Measurements from ENCODE around the gene SKIC2. TPM values are rescaled to one million over a fixed set of nuclear protein-coding genes. Genes with fewer than 3 reads are reported as not detected.

Gene SKIC2
- total RNA-seq, 2 experiments from 2014 or later: 88.2 to 93.2 TPM

- Mint-ChIP-seq H3K9me3 (ENCODE audit: low read depth) (no peaks in the 10 kb centered on the region), H3K36me3 (peaks cover 13% of the 10 kb centered on the region), H3K4me1 (peaks cover 4% of the 10 kb centered on the region), H3K4me3 (no peak overlapping the region), H3K27ac (no peak overlapping the region), H3K27me3 (peaks cover 10% of the 10 kb centered on the region)
- CTCF ChIA-PET: interaction anchor here (0.6 kb wide), 1 partner anchor 74 kb away, joined by 3 read pairs; no protein-coding TSS in a partner anchor
- no peak for DNase-seq
- no peak for ATAC-seq
Observed at GRCh38 chr6:31948753-31949413, 10.1 kb upstream of the SKIC2 start.

GRCh38 chr6:31949926-31950548 lies 8.9 kb upstream of the SKIC2 start:
- Mint-ChIP-seq H3K27me3 (peaks cover 6% of the 10 kb centered on the region), H3K4me1 (peaks cover 4% of the 10 kb centered on the region), H3K9me3 (ENCODE audit: low read depth) (no peaks in the 10 kb centered on the region), H3K27ac (no peak overlapping the region), H3K36me3 (peaks cover 22% of the 10 kb centered on the region), H3K4me3 (no peak overlapping the region)
- CTCF ChIA-PET: interaction anchor here (0.6 to 1.5 kb wide), 2 partner anchors 23 to 269 kb away, joined by 3 to 5 read pairs; partner anchors contain the start of gene LY6G5C
- DNase-seq (no peak), ATAC-seq (no peak)

- peak; percentile 63 for ATAC-seq
- H3K27me3 Mint-ChIP-seq: no peaks in the 10 kb centered on the region
Observed at GRCh38 chr6:31952140-31952805, 6.7 kb upstream of the SKIC2 start.

GRCh38 chr6:31952890-31953289 lies 6.1 kb upstream of the SKIC2 start:
- ATAC-seq (no peak), DNase-seq (no peak)
- H3K36me3 Mint-ChIP-seq: peaks cover 31% of the 10 kb centered on the region
- no peak overlapping the region for H3K27ac Mint-ChIP-seq
- no peak overlapping the region for H3K4me3 Mint-ChIP-seq
- no peaks in the 10 kb centered on the region for H3K9me3 Mint-ChIP-seq (ENCODE audit: low read depth)
- H3K27me3 Mint-ChIP-seq: no peaks in the 10 kb centered on the region
- CTCF ChIA-PET: interaction anchor here (0.5 to 2.6 kb wide), 19 partner anchors 9 to 279 kb away, joined by 3 to 12 read pairs (median 4); partner anchors contain the start of genes ATF6B and EHMT2
- peaks cover 10% of the 10 kb centered on the region for H3K4me1 Mint-ChIP-seq

More at GRCh38 chr6:31952140-31952805, 6.7 kb upstream of the SKIC2 start:
- Mint-ChIP-seq H3K9me3 (ENCODE audit: low read depth) (no peaks in the 10 kb centered on the region), H3K4me3 (no peak overlapping the region), H3K36me3 (peaks cover 31% of the 10 kb centered on the region), H3K4me1 (peaks cover 4% of the 10 kb centered on the region), H3K27ac (no peak overlapping the region)
- CTCF ChIA-PET: interaction anchor here (0.8 to 2.6 kb wide), 19 partner anchors 9 to 273 kb away, joined by 3 to 12 read pairs (median 4); partner anchors contain the start of genes ATF6B and EHMT2
- DNase-seq: peak; percentile 51

- H3K27ac Mint-ChIP-seq: no peak overlapping the region
- H3K27me3 Mint-ChIP-seq: no peaks in the 10 kb centered on the region
- ATAC-seq (no peak), DNase-seq (no peak)
- H3K4me1 Mint-ChIP-seq: peaks cover 21% of the 10 kb centered on the region
- no peak overlapping the region for H3K4me3 Mint-ChIP-seq
- H3K36me3 Mint-ChIP-seq: peaks cover 31% of the 10 kb centered on the region
- CTCF ChIA-PET: no interaction called here
- H3K9me3 Mint-ChIP-seq (ENCODE audit: low read depth): no peaks in the 10 kb centered on the region
Observed at GRCh38 chr6:31954511-31954910, 4.5 kb upstream of the SKIC2 start.

- no peak overlapping the region for H3K27ac Mint-ChIP-seq
- H3K4me1 Mint-ChIP-seq: peaks cover 35% of the 10 kb centered on the region
- no peaks in the 10 kb centered on the region for H3K9me3 Mint-ChIP-seq (ENCODE audit: low read depth)
- ATAC-seq (no peak), DNase-seq (no peak)
- H3K36me3 Mint-ChIP-seq: peaks cover 44% of the 10 kb centered on the region
- no peaks in the 10 kb centered on the region for H3K27me3 Mint-ChIP-seq
- no peak overlapping the region for H3K4me3 Mint-ChIP-seq
- CTCF ChIA-PET: no interaction called here
Observed at GRCh38 chr6:31956796-31957195, 2.2 kb upstream of the SKIC2 start.

- no peaks in the 10 kb centered on the region for H3K27me3 Mint-ChIP-seq
- DNase-seq: no peak
- no peaks in the 10 kb centered on the region for H3K9me3 Mint-ChIP-seq (ENCODE audit: low read depth)
- ATAC-seq: peak; percentile 3
- H3K36me3 Mint-ChIP-seq: peaks cover 49% of the 10 kb centered on the region
- CTCF ChIA-PET: interaction anchor here (1.1 to 3.0 kb wide), 3 partner anchors 13 to 277 kb away, joined by 3 to 27 read pairs (median 5); partner anchors contain the start of genes DXO and LY6G5C
- peak overlapping the region; percentile 99 for H3K27ac Mint-ChIP-seq
- H3K4me1 Mint-ChIP-seq: peaks cover 35% of the 10 kb centered on the region
- H3K4me3 Mint-ChIP-seq: peak overlapping the region; percentile 95
Observed at GRCh38 chr6:31958412-31958740, 599 bp upstream of the SKIC2 start.

- CTCF ChIA-PET: interaction anchor here (1.4 to 1.6 kb wide), 2 partner anchors 9 to 10 kb away, joined by 4 to 5 read pairs; partner anchors contain the start of gene DXO
- no peak for ATAC-seq
Observed at GRCh38 chr6:31961616-31962015, 2.6 kb downstream of the SKIC2 start.

GRCh38 chr6:31963921-31964320 lies 4.9 kb downstream of the SKIC2 start:
- Mint-ChIP-seq H3K27ac (no peak overlapping the region), H3K4me3 (no peak overlapping the region), H3K36me3 (peaks cover 39% of the 10 kb centered on the region), H3K27me3 (no peaks in the 10 kb centered on the region), H3K4me1 (peaks cover 19% of the 10 kb centered on the region), H3K9me3 (ENCODE audit: low read depth) (no peaks in the 10 kb centered on the region)
- ATAC-seq (no peak), DNase-seq (no peak)
- CTCF ChIA-PET: no interaction called here

More at GRCh38 chr6:31961616-31962015, 2.6 kb downstream of the SKIC2 start:
- Mint-ChIP-seq H3K9me3 (ENCODE audit: low read depth) (no peaks in the 10 kb centered on the region), H3K27me3 (no peaks in the 10 kb centered on the region), H3K4me3 (no peak overlapping the region), H3K4me1 (peaks cover 35% of the 10 kb centered on the region), H3K27ac (peak overlapping the region; percentile 45), H3K36me3 (peaks cover 41% of the 10 kb centered on the region)
- no peak for DNase-seq

GRCh38 chr6:31965700-31966099 lies 6.7 kb downstream of the SKIC2 start:
- ATAC-seq (no peak), DNase-seq (no peak)
- H3K27me3 Mint-ChIP-seq: no peaks in the 10 kb centered on the region
- H3K9me3 Mint-ChIP-seq (ENCODE audit: low read depth): no peaks in the 10 kb centered on the region
- H3K36me3 Mint-ChIP-seq: peaks cover 41% of the 10 kb centered on the region
- H3K4me3 Mint-ChIP-seq: no peak overlapping the region
- no peak overlapping the region for H3K27ac Mint-ChIP-seq
- CTCF ChIA-PET: no interaction called here
- H3K4me1 Mint-ChIP-seq: peaks cover 15% of the 10 kb centered on the region

- no peak overlapping the region for H3K4me3 Mint-ChIP-seq
- H3K27me3 Mint-ChIP-seq: no peaks in the 10 kb centered on the region
- peaks cover 33% of the 10 kb centered on the region for H3K36me3 Mint-ChIP-seq
- CTCF ChIA-PET: no interaction called here
- no peak overlapping the region for H3K27ac Mint-ChIP-seq
- H3K9me3 Mint-ChIP-seq (ENCODE audit: low read depth): no peaks in the 10 kb centered on the region
- no peak for DNase-seq
- no peak for ATAC-seq
- H3K4me1 Mint-ChIP-seq: peaks cover 17% of the 10 kb centered on the region
Observed at GRCh38 chr6:31966506-31966905, 7.5 kb downstream of the SKIC2 start.

- Mint-ChIP-seq H3K27ac (no peak overlapping the region), H3K27me3 (no peaks in the 10 kb centered on the region), H3K36me3 (peaks cover 26% of the 10 kb centered on the region), H3K4me1 (peaks cover 20% of the 10 kb centered on the region), H3K9me3 (ENCODE audit: low read depth) (no peaks in the 10 kb centered on the region), H3K4me3 (no peak overlapping the region)
- ATAC-seq (no peak), DNase-seq (no peak)
- CTCF ChIA-PET: interaction anchor here (0.5 to 1.2 kb wide), 2 partner anchors 15 to 567 kb away, joined by 3 read pairs; no protein-coding TSS in a partner anchor
Observed at GRCh38 chr6:31966997-31967925, 8.3 kb downstream of the SKIC2 start.
